WTC11 (cell line): ENCODE measurements around the gene RIN3. TPM values are rescaled to one million over a fixed set of nuclear protein-coding genes. Genes with fewer than 3 reads are reported as not detected.

Experiments
- ATAC-seq: fragments of 200-7000 bp; cut with Tn5 transposase; 2 replicates; pipeline ENCODE4 v1.10.0; 2021; ENCODE audit warnings: mild to moderate bottlenecking, moderate library complexity
- CTCF ChIA-PET: fragments of 300-600 bp; sonication (Branson Sonifier 250); formaldehyde crosslinking; loops from one replicate; lab custom pipeline; 2021; ENCODE audit warnings: antibody characterized with exemption; lab: Charles Lee
- POLR2A ChIA-PET: fragments of 350-600 bp; sonication (Branson Sonifier 250); formaldehyde crosslinking; loops from one replicate; lab custom pipeline; 2021; ENCODE audit warnings: antibody characterized with exemption; lab: Charles Lee
- DNase-seq: peaks from one replicate; pipeline ENCODE4 v3.0.0; 2021; ENCODE audit warnings: low spot score
- H3K27ac Mint-ChIP-seq: 2 replicates; pipeline ENCODE4 v1.8.0; 2021; ENCODE audit warnings: mixed read lengths
- H3K27me3 Mint-ChIP-seq: 2 replicates; pipeline ENCODE4 v1.8.0; 2021; ENCODE audit warnings: low read depth, mild to moderate bottlenecking, moderate library complexity, mixed read lengths
- H3K36me3 Mint-ChIP-seq: 2 replicates; pipeline ENCODE4 v1.8.0; 2021; ENCODE audit warnings: mixed read lengths
- H3K4me1 Mint-ChIP-seq: 2 replicates; pipeline ENCODE4 v1.8.0; 2022; ENCODE audit warnings: mixed read lengths
- H3K4me3 Mint-ChIP-seq: 2 replicates; pipeline ENCODE4 v1.8.0; 2021; ENCODE audit warnings: mild to moderate bottlenecking, moderate library complexity, mixed read lengths
- H3K9me3 Mint-ChIP-seq: 2 replicates; pipeline ENCODE4 v1.8.0; 2021; ENCODE audit warnings: mixed read lengths
- ELF4 ChIP-seq: sonication (generic); formaldehyde crosslinking; IDR thresholded peaks from 2 replicates; pipeline ENCODE4 v1.8.1; 2022; ENCODE audit warnings: low read depth, mild to moderate bottlenecking, moderate library complexity, missing genetic modification reagents
- ETV6 ChIP-seq: sonication (generic); formaldehyde crosslinking; IDR thresholded peaks from 2 replicates; pipeline ENCODE4 v1.8.1; 2022; ENCODE audit warnings: mild to moderate bottlenecking, missing genetic modification reagents
- FOXK1 ChIP-seq: sonication (generic); formaldehyde crosslinking; IDR thresholded peaks from 2 replicates; pipeline ENCODE4 v1.8.0; 2022; ENCODE audit warnings: mild to moderate bottlenecking, moderate library complexity, missing genetic modification reagents
- GABPB1 ChIP-seq: sonication (generic); formaldehyde crosslinking; IDR thresholded peaks from 2 replicates; pipeline ENCODE4 v1.8.1; 2023; ENCODE audit warnings: mild to moderate bottlenecking, missing genetic modification reagents
- GTF2I ChIP-seq: fragments of 250-450 bp; sonication (Bioruptor Pico); conservative IDR thresholded peaks from 2 replicates; pipeline ENCODE4 v1.4.0; 2021; ENCODE audit warnings: mild to moderate bottlenecking
- NFATC4 ChIP-seq: fragments of 250-450 bp; sonication (Bioruptor Pico); IDR thresholded peaks from 2 replicates; pipeline ENCODE4 v1.9.0; 2021; ENCODE audit warnings: mild to moderate bottlenecking
- OVOL2 ChIP-seq: fragments of 250-450 bp; sonication (Bioruptor Pico); IDR thresholded peaks from 2 replicates; pipeline ENCODE4 v1.9.0; 2021; ENCODE audit warnings: mild to moderate bottlenecking, borderline replicate concordance
- SMAD4 ChIP-seq: sonication (generic); formaldehyde crosslinking; IDR thresholded peaks from 2 replicates; pipeline ENCODE4 v1.8.0; 2022; ENCODE audit warnings: mild to moderate bottlenecking, missing genetic modification reagents
- STAT6 ChIP-seq: sonication (generic); formaldehyde crosslinking; conservative IDR thresholded peaks from 2 replicates; pipeline ENCODE4 v1.8.1; 2023; ENCODE audit warnings: mild to moderate bottlenecking, low read depth, missing genetic modification reagents, moderate library complexity
- TEAD1 ChIP-seq: sonication (generic); formaldehyde crosslinking; IDR thresholded peaks from 2 replicates; pipeline ENCODE4 v1.8.0; 2022; ENCODE audit warnings: mild to moderate bottlenecking, missing genetic modification reagents
- TEAD4 ChIP-seq: sonication (generic); formaldehyde crosslinking; IDR thresholded peaks from 2 replicates; pipeline ENCODE4 v1.8.0; 2022; ENCODE audit warnings: mild to moderate bottlenecking, missing genetic modification reagents
- USF2 ChIP-seq: sonication (generic); formaldehyde crosslinking; IDR thresholded peaks from 2 replicates; pipeline ENCODE4 v1.8.1; 2023; ENCODE audit warnings: mild to moderate bottlenecking, missing genetic modification reagents, moderate library complexity
- ZBTB21 ChIP-seq: sonication (generic); formaldehyde crosslinking; IDR thresholded peaks from 2 replicates; pipeline ENCODE4 v1.8.1; 2023; ENCODE audit warnings: mild to moderate bottlenecking, missing genetic modification reagents, borderline replicate concordance
- ZNF138 ChIP-seq: sonication (generic); formaldehyde crosslinking; conservative IDR thresholded peaks from 2 replicates; pipeline ENCODE4 v1.8.1; 2022; ENCODE audit warnings: mild to moderate bottlenecking, moderate library complexity, missing genetic modification reagents
- ZNF219 ChIP-seq: sonication (generic); formaldehyde crosslinking; IDR thresholded peaks from 2 replicates; pipeline ENCODE4 v1.8.0; 2023; ENCODE audit warnings: missing genetic modification reagents, mild to moderate bottlenecking, borderline replicate concordance
- ZNF263 ChIP-seq: sonication (generic); formaldehyde crosslinking; IDR thresholded peaks from 2 replicates; pipeline ENCODE4 v1.8.1; 2022; ENCODE audit warnings: low read depth, mild to moderate bottlenecking, moderate library complexity, missing genetic modification reagents
- total RNA-seq: library from RNA; stranded (reverse); gene quantifications from 3 replicates; pipeline ENCODE4 v1.2.3, GENCODE V29; 2021
- TF ChIP-seq, protein P1 (sequence below): sonication (generic); formaldehyde crosslinking; IDR thresholded peaks from 2 replicates; pipeline ENCODE4 v1.8.1; 2022; ENCODE audit warnings: mild to moderate bottlenecking, moderate library complexity, missing genetic modification reagents
- TF ChIP-seq, protein P2 (sequence below): fragments of 250-450 bp; sonication (Bioruptor Pico); IDR thresholded peaks from 2 replicates; pipeline ENCODE4 v1.9.0; 2021; ENCODE audit warnings: moderate library complexity, mild to moderate bottlenecking, inconsistent platforms, borderline replicate concordance
- TF ChIP-seq, protein P3 (sequence below): sonication (generic); formaldehyde crosslinking; IDR thresholded peaks from 2 replicates; pipeline ENCODE4 v1.8.1; 2023; ENCODE audit warnings: mild to moderate bottlenecking, missing genetic modification reagents, moderate library complexity
- TF ChIP-seq, protein P4 (sequence below): fragments of 200-600 bp; IDR thresholded peaks from 2 replicates; pipeline ENCODE4 v1.8.0; 2022; ENCODE audit warnings: antibody characterized with exemption
- TF ChIP-seq, protein P5 (sequence below): sonication (generic); formaldehyde crosslinking; IDR thresholded peaks from 2 replicates; pipeline ENCODE4 v1.8.0; 2022; ENCODE audit warnings: mild to moderate bottlenecking, missing genetic modification reagents

The RIN3 gene
- total RNA-seq, 1 experiment from 2014 or later = 3.3 TPM

GRCh38 chr14:92637228-92637627 is 123.6 kb downstream of the RIN3 start (continued):
- TF ChIP-seq, protein P1, sequence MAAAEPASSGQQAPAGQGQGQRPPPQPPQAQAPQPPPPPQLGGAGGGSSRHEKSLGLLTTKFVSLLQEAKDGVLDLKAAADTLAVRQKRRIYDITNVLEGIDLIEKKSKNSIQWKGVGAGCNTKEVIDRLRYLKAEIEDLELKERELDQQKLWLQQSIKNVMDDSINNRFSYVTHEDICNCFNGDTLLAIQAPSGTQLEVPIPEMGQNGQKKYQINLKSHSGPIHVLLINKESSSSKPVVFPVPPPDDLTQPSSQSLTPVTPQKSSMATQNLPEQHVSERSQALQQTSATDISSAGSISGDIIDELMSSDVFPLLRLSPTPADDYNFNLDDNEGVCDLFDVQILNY = no peak
- TF ChIP-seq ELF4 (CRISPR knock-in tag) (no peak), ZNF219 (no peak), OVOL2 (CRISPR knock-in tag) (no peak), FOXK1 (CRISPR knock-in tag) (no peak), TEAD4 (CRISPR knock-in tag) (no peak), NFATC4 (CRISPR knock-in tag) (no peak), TEAD1 (no peak), STAT6 (CRISPR knock-in tag) (no peak), GTF2I (no peak)
- TF ChIP-seq, protein P2, sequence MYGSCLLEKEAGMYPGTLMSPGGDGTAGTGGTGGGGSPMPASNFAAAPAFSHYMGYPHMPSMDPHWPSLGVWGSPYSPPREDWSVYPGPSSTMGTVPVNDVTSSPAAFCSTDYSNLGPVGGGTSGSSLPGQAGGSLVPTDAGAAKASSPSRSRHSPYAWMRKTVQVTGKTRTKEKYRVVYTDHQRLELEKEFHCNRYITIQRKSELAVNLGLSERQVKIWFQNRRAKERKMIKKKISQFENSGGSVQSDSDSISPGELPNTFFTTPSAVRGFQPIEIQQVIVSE (CRISPR knock-in tag) = no peak

GRCh38 chr14:92637864-92638263 is 124.3 kb downstream of the RIN3 start:
- H3K27ac Mint-ChIP-seq = no peak overlapping the region
- ATAC-seq = no peak
- CTCF ChIA-PET = interaction anchor here (1.2 to 1.3 kb wide), 2 partner anchors 25 to 49 kb away, joined by 3 to 5 read pairs; no protein-coding TSS in a partner anchor
- TF ChIP-seq, protein P3, sequence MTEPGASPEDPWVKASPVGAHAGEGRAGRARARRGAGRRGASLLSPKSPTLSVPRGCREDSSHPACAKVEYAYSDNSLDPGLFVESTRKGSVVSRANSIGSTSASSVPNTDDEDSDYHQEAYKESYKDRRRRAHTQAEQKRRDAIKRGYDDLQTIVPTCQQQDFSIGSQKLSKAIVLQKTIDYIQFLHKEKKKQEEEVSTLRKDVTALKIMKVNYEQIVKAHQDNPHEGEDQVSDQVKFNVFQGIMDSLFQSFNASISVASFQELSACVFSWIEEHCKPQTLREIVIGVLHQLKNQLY (CRISPR knock-in tag) = no peak
- TF ChIP-seq ZBTB21 (CRISPR knock-in tag) (no peak), GABPB1 (CRISPR knock-in tag) (no peak)
- TF ChIP-seq, all 79 proteins: peak for 0
- no peak for DNase-seq
- POLR2A ChIA-PET = no interaction called here
- no peaks in the 10 kb centered on the region for H3K27me3 Mint-ChIP-seq
- H3K36me3 Mint-ChIP-seq = no peaks in the 10 kb centered on the region
- no peaks in the 10 kb centered on the region for H3K4me1 Mint-ChIP-seq
- no peaks in the 10 kb centered on the region for H3K9me3 Mint-ChIP-seq
- H3K4me3 Mint-ChIP-seq = no peak overlapping the region

- Mint-ChIP-seq H3K4me1 (no peaks in the 10 kb centered on the region), H3K4me3 (no peak overlapping the region), H3K27ac (no peak overlapping the region), H3K36me3 (no peaks in the 10 kb centered on the region), H3K27me3 (no peaks in the 10 kb centered on the region), H3K9me3 (no peaks in the 10 kb centered on the region)
- POLR2A ChIA-PET = no interaction called here
- no peak for ATAC-seq
- no peak for DNase-seq
- TF ChIP-seq ZNF263 (no peak), ZNF219 (no peak), USF2 (no peak), ZNF138 (CRISPR knock-in tag) (no peak), ETV6 (CRISPR knock-in tag) (no peak), SMAD4 (no peak)
- TF ChIP-seq, protein P4, sequence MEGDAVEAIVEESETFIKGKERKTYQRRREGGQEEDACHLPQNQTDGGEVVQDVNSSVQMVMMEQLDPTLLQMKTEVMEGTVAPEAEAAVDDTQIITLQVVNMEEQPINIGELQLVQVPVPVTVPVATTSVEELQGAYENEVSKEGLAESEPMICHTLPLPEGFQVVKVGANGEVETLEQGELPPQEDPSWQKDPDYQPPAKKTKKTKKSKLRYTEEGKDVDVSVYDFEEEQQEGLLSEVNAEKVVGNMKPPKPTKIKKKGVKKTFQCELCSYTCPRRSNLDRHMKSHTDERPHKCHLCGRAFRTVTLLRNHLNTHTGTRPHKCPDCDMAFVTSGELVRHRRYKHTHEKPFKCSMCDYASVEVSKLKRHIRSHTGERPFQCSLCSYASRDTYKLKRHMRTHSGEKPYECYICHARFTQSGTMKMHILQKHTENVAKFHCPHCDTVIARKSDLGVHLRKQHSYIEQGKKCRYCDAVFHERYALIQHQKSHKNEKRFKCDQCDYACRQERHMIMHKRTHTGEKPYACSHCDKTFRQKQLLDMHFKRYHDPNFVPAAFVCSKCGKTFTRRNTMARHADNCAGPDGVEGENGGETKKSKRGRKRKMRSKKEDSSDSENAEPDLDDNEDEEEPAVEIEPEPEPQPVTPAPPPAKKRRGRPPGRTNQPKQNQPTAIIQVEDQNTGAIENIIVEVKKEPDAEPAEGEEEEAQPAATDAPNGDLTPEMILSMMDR = no peak
- TF ChIP-seq, protein P5, sequence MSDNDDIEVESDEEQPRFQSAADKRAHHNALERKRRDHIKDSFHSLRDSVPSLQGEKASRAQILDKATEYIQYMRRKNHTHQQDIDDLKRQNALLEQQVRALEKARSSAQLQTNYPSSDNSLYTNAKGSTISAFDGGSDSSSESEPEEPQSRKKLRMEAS (CRISPR knock-in tag) = no peak
- CTCF ChIA-PET = no interaction called here
Measured at GRCh38 chr14:92638266-92638665, 124.7 kb downstream of the RIN3 start.
